Superior temporal gyrus (tissue), 1 donor: ENCODE results near the gene TECPR1.

Experiments used
- DNase-seq: peaks from one replicate; pipeline ENCODE4 v3.0.0-alpha.2; 2016; ENCODE audit errors: extremely low spot score

The TECPR1 gene

GRCh38 chr7:98211221-98211675 lies 40.8 kb downstream of the TECPR1 start, which contains the start of gene BHLHA15:
BHLHA15 (plus strand) TSS chr7:98211439; CDS start chr7:98212310, 871 bp downstream.
- no peak for DNase-seq

- no peak for DNase-seq
These were observed 41.4 kb downstream of the TECPR1 start for GRCh38 chr7:98210513-98211220.

- DNase-seq = no peak
These were observed 42.7 kb downstream of the TECPR1 start for GRCh38 chr7:98209166-98209920.

- DNase-seq = no peak
These were observed 45.3 kb downstream of the TECPR1 start for GRCh38 chr7:98206451-98207330.

- no peak for DNase-seq
These were observed 46.7 kb downstream of the TECPR1 start for GRCh38 chr7:98205162-98205845.

GRCh38 chr7:98204670-98205069 lies 47.4 kb downstream of the TECPR1 start:
- DNase-seq = no peak

GRCh38 chr7:98203964-98204605 lies 47.9 kb downstream of the TECPR1 start:
- no peak for DNase-seq

GRCh38 chr7:98203261-98203963 lies 48.6 kb downstream of the TECPR1 start:
- DNase-seq = no peak

- no peak for DNase-seq
These were observed 49.5 kb downstream of the TECPR1 start for GRCh38 chr7:98202367-98203195.

- no peak for DNase-seq
These were observed 51.7 kb downstream of the TECPR1 start for GRCh38 chr7:98200364-98200763.

GRCh38 chr7:98199131-98199530 lies 52.9 kb downstream of the TECPR1 start:
- no peak for DNase-seq

- DNase-seq = no peak
These were observed 55.1 kb downstream of the TECPR1 start for GRCh38 chr7:98196706-98197605.

- DNase-seq = no peak
These were observed 57.2 kb downstream of the TECPR1 start for GRCh38 chr7:98194672-98195457.

GRCh38 chr7:98194186-98194585 lies 57.8 kb downstream of the TECPR1 start:
- DNase-seq = no peak

GRCh38 chr7:98193474-98194180 lies 58.4 kb downstream of the TECPR1 start:
- no peak for DNase-seq

- no peak for DNase-seq
These were observed 59.1 kb downstream of the TECPR1 start for GRCh38 chr7:98192781-98193457.
